Measurements from ENCODE around the gene SYS1. TPM values are rescaled to one million over a fixed set of nuclear protein-coding genes. Genes with fewer than 3 reads are reported as not detected.

The SYS1 gene
- total and polyA plus RNA-seq, 10 donors: 15.1 to 69.8 (median 32.2) TPM

GRCh38 chr20:45407067-45407745 is 44.2 kb downstream of the SYS1 start:
- TF ChIP-seq POLR2A (IDR thresholded peaks at IDR 0.05) (no peak), CTCF (IDR thresholded peaks at IDR 0.05 in 8 of 11, conservative IDR thresholded peaks at IDR 0.05 in 3 of 11) (no peak), POLR2AphosphoS5 (IDR thresholded peaks at IDR 0.05) (peak; percentile 48 to 67 (median 59))
- 21 to 41% (median 27%) methylated on average over 23 to 30 of the region's 30 CpGs for WGBS, 5 donors
- intact Hi-C loops (cut with DNase I; ENCODE audit: low total_unique reads): no loop called here
- Histone ChIP-seq H3K4me3 (peak overlapping the region; percentile 61 to 97 (median 76)), H3K4me1 (peaks cover 2 to 43% (median 33%) of the 10 kb centered on the region in 6 donors), H3K9me3 (no peaks in the 10 kb centered on the region), H3K36me3 (peaks cover 0 to 26% (median 7%) of the 10 kb centered on the region in 6 donors), H3K27me3 (replicated peaks in 1 of 7) (peaks cover 0 to 26% (median 4%) of the 10 kb centered on the region in 7 donors), H3K27ac (peak overlapping the region; percentile 50 to 87 (median 73))
- DNase-seq: no peak

GRCh38 chr20:45407783-45408645 is 45.1 kb downstream of the SYS1 start, which contains the start of gene DBNDD2:
Gene DBNDD2 (plus strand): TSS chr20:45408289. CDS start chr20:45408468, 179 bp downstream.
- DNase-seq: no peak
- intact Hi-C loops (cut with DNase I; ENCODE audit: low total_unique reads): no loop called here

GRCh38 chr20:45408646-45409213 is 45.8 kb downstream of the SYS1 start:
- intact Hi-C loops (cut with DNase I; ENCODE audit: low total_unique reads): no loop called here
- Histone ChIP-seq H3K27ac (peak overlapping the region in 2 of 8 donors; percentile 84 to 87), H3K36me3 (peaks cover 0 to 26% (median 7%) of the 10 kb centered on the region in 6 donors), H3K4me3 (peak overlapping the region in 1 of 8 donors; percentile 97), H3K4me1 (peaks cover 2 to 43% (median 33%) of the 10 kb centered on the region in 6 donors), H3K9me3 (no peaks in the 10 kb centered on the region), H3K27me3 (replicated peaks in 1 of 7) (peaks cover 0 to 26% (median 4%) of the 10 kb centered on the region in 7 donors)
- no peak for DNase-seq
- TF ChIP-seq POLR2A (IDR thresholded peaks at IDR 0.05) (no peak), POLR2AphosphoS5 (IDR thresholded peaks at IDR 0.05) (no peak), CTCF (IDR thresholded peaks at IDR 0.05 in 8 of 11, conservative IDR thresholded peaks at IDR 0.05 in 3 of 11) (no peak)
- 32 to 58% (median 41%) methylated on average over 7 of the region's 7 CpGs for WGBS, 5 donors

More at GRCh38 chr20:45407783-45408645, 45.1 kb downstream of the SYS1 start, which contains the start of gene DBNDD2:
- Histone ChIP-seq H3K27ac (peak within 1 kb of the TSS; percentile 50 to 87 (median 73)), H3K4me3 (peak within 1 kb of the TSS; percentile 61 to 97 (median 76)), H3K9me3 (no peaks in the 10 kb centered on the region), H3K27me3 (replicated peaks in 1 of 7) (peaks cover 0 to 26% (median 4%) of the 10 kb centered on the region in 7 donors), H3K36me3 (peaks cover 0 to 26% (median 7%) of the 10 kb centered on the region in 6 donors), H3K4me1 (peaks cover 2 to 43% (median 33%) of the 10 kb centered on the region in 6 donors)
- WGBS, 5 donors: 88 to 93% (median 91%) methylated on average over 20 to 21 of the region's 21 CpGs
- TF ChIP-seq POLR2A (IDR thresholded peaks at IDR 0.05) (no peak), POLR2AphosphoS5 (IDR thresholded peaks at IDR 0.05) (no peak)

GRCh38 chr20:45409521-45410272 is 46.7 kb downstream of the SYS1 start:
- Histone ChIP-seq H3K36me3 (peaks cover 0 to 26% (median 7%) of the 10 kb centered on the region in 6 donors), H3K27ac (peak overlapping the region in 1 of 8 donors; percentile 2), H3K9me3 (no peaks in the 10 kb centered on the region), H3K4me1 (peaks cover 2 to 43% (median 33%) of the 10 kb centered on the region in 6 donors), H3K4me3 (no peak overlapping the region), H3K27me3 (replicated peaks in 1 of 7) (peaks cover 0 to 23% (median 4%) of the 10 kb centered on the region in 7 donors)
- TF ChIP-seq POLR2AphosphoS5 (IDR thresholded peaks at IDR 0.05) (no peak), POLR2A (IDR thresholded peaks at IDR 0.05) (no peak), CTCF (IDR thresholded peaks at IDR 0.05 in 8 of 11, conservative IDR thresholded peaks at IDR 0.05 in 3 of 11) (no peak)
- WGBS, 5 donors: 87 to 95% (median 93%) methylated on average over 5 to 7 of the region's 7 CpGs
- DNase-seq: no peak
- intact Hi-C loops (cut with DNase I; ENCODE audit: low total_unique reads): no loop called here

Measured in spleen (tissue), 11 donors.